ENCODE results near the gene ZFYVE26.

DNA sequence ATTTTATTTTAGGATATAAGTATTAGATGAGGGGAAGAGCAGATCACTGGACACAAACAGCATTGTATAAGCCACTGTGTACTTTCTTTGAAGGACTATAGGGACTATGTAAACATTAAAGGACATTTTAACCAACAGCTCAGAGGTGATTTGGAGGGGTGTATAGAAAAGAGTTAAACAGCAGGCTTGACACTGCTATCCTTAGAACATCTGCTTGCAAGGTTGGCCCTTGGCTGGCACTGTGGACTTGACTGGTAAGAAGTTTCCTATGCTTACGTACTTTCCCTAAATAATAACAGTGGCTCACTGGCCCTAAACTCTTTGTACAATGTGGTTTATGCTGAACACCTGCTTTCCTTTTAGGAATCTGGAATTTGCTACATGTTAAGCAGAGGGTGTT, 28.7 kb downstream of the ZFYVE26 start:
- TF ChIP-seq, protein P1, sequence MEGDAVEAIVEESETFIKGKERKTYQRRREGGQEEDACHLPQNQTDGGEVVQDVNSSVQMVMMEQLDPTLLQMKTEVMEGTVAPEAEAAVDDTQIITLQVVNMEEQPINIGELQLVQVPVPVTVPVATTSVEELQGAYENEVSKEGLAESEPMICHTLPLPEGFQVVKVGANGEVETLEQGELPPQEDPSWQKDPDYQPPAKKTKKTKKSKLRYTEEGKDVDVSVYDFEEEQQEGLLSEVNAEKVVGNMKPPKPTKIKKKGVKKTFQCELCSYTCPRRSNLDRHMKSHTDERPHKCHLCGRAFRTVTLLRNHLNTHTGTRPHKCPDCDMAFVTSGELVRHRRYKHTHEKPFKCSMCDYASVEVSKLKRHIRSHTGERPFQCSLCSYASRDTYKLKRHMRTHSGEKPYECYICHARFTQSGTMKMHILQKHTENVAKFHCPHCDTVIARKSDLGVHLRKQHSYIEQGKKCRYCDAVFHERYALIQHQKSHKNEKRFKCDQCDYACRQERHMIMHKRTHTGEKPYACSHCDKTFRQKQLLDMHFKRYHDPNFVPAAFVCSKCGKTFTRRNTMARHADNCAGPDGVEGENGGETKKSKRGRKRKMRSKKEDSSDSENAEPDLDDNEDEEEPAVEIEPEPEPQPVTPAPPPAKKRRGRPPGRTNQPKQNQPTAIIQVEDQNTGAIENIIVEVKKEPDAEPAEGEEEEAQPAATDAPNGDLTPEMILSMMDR (IDR thresholded peaks at IDR 0.05): no peak
- TF ChIP-seq POLR2A (IDR thresholded peaks at IDR 0.05): no peak
